OCI-LY7 (cell line): ENCODE measurements around the gene BRK1. TPM values are rescaled to one million over a fixed set of nuclear protein-coding genes. Genes with fewer than 3 reads are reported as not detected.

Experiments used
- BruUV-seq: library from RNA; stranded (reverse); fragments of 400-500 nt; replicated peaks from 2 replicates; lab custom pipeline; 2021; lab: Mats Ljungman, UMichigan
- CTCF ChIA-PET: fragments of 300-600 bp; sonication (Branson Sonifier 250); formaldehyde crosslinking; loops from one replicate; lab custom pipeline; 2022; ENCODE audit warnings: antibody characterized with exemption; ENCODE audit not compliant: unreplicated experiment; lab: Charles Lee
- POLR2A ChIA-PET: fragments of 300-600 bp; sonication (Branson Sonifier 250); formaldehyde crosslinking; loops from one replicate; lab custom pipeline; 2022; ENCODE audit warnings: antibody characterized with exemption; lab: Charles Lee
- DNase-seq: peaks from one replicate; pipeline ENCODE4 v3.0.0-alpha.2; 2015; ENCODE audit warnings: low spot score
- H2AFZ ChIP-seq: fragments of 200-600 bp; sonication (generic), shearing (Covaris generic); 2 replicates; pipeline ENCODE4 v1.6.1; 2014; ENCODE audit warnings: mild to moderate bottlenecking, antibody characterized with exemption, low read length, moderate library complexity
- H3K27ac ChIP-seq: fragments of 200-600 bp; sonication (generic); 2 replicates; pipeline ENCODE4 v1.5.1; 2014; ENCODE audit warnings: mixed run types, low read depth, mild to moderate bottlenecking, moderate library complexity, low read length, inconsistent platforms; ENCODE audit not compliant: poor library complexity, severe bottlenecking
- H3K36me3 ChIP-seq: fragments of 200-600 bp; sonication (generic); 2 replicates; pipeline ENCODE4 v1.6.1; 2014; ENCODE audit warnings: mild to moderate bottlenecking, antibody characterized with exemption, low read length, moderate library complexity, mixed read lengths; ENCODE audit not compliant: insufficient read depth
- H3K4me1 ChIP-seq: fragments of 200-600 bp; sonication (generic); 2 replicates; pipeline ENCODE4 v1.5.1; 2014; ENCODE audit warnings: mild to moderate bottlenecking, low read length; ENCODE audit not compliant: insufficient read depth, poor library complexity, severe bottlenecking
- H3K4me2 ChIP-seq: fragments of 200-600 bp; sonication (generic); 2 replicates; pipeline ENCODE4 v1.6.1; 2014; ENCODE audit warnings: mild to moderate bottlenecking, low read length
- H3K4me3 ChIP-seq: fragments of 200-600 bp; sonication (generic); 2 replicates; pipeline ENCODE4 v1.5.1; 2014; ENCODE audit warnings: mild to moderate bottlenecking, low read depth, low read length; ENCODE audit not compliant: poor library complexity, severe bottlenecking
- H3K79me2 ChIP-seq: fragments of 200-600 bp; sonication (generic); 2 replicates; pipeline ENCODE4 v1.6.1; 2016; ENCODE audit warnings: low read depth, mild to moderate bottlenecking, low read length, moderate library complexity, mixed read lengths; ENCODE audit not compliant: insufficient read depth
- H3K9me2 ChIP-seq: fragments of 200-600 bp; sonication (generic); 2 replicates; pipeline ENCODE4 v1.6.1; 2016; ENCODE audit warnings: mild to moderate bottlenecking, low read length, mixed read lengths; ENCODE audit not compliant: insufficient read depth
- H3K9me3 ChIP-seq: fragments of 200-600 bp; sonication (generic); 2 replicates; pipeline ENCODE4 v1.6.1; 2014; ENCODE audit warnings: mild to moderate bottlenecking, mixed run types, low read length, mixed read lengths
- H4K20me1 ChIP-seq: fragments of 200-600 bp; sonication (generic); 2 replicates; pipeline ENCODE4 v1.6.1; 2014; ENCODE audit warnings: mild to moderate bottlenecking, antibody characterized with exemption, low read length, moderate library complexity, mixed read lengths; ENCODE audit not compliant: insufficient read depth
- EZH2phosphoT487 ChIP-seq: fragments of 200-600 bp; sonication (generic); IDR thresholded peaks from 2 replicates; pipeline ENCODE4 v1.6.1; 2018; ENCODE audit warnings: low read depth, borderline replicate concordance, mild to moderate bottlenecking, mixed run types, antibody characterized with exemption, low read length, moderate library complexity, mixed read lengths
- intact Hi-C: fragments of 100-400 bp; cut with micrococcal nuclease; formaldehyde crosslinking; loops from one replicate; pipeline ENCODE4 v1.10.0; 2022; ENCODE audit not compliant: unreplicated experiment
- total RNA-seq, 2 experiments: library from RNA; depleted of rRNA in 1 of 2; stranded (reverse); fragments of >200 nt in 1 of 2; shearing (Covaris generic) in 1 of 2; gene quantifications; 2 replicates each; pipeline ENCODE4 v1.2.3, GENCODE V29; 2014 to 2022
- TF ChIP-seq, protein P1 (sequence below): fragments of 200-600 bp; sonication (generic); conservative IDR thresholded peaks from 2 replicates; pipeline ENCODE4 v1.5.1; 2014; ENCODE audit warnings: mild to moderate bottlenecking, antibody characterized with exemption, low read length, moderate library complexity, mixed read lengths

The BRK1 gene
- total RNA-seq, 2 experiments from 2014 or later: 80.4 to 102 TPM

DNA sequence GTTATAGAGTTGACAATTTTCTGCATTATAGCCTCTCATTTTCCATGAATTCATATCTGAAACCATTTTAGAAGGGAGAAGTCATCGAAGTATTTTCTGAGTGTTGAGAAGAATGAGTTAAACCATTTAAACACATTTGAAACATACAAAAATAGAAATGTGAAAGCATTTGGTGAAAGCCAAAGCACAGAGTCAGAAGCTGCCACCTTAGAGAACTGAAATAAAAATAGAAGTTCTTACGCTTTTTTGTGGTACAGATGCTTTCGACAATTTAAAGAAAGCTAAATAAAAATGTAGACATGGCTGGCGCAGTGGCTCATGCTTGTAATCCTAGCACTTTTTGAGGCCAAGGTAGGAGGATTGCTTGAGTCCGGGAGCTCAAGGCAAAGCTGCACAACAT is 16.4 kb upstream of the BRK1 start:
- H2AFZ ChIP-seq: no peak overlapping the region
- no peaks in the 10 kb centered on the region for H4K20me1 ChIP-seq
- ChIA-PET CTCF (no interaction called here), POLR2A (interaction anchor here (0.8 to 1.3 kb wide), 2 partner anchors 16 to 205 kb away, joined by 3 read pairs; no protein-coding TSS in a partner anchor)
- H3K4me3 ChIP-seq: no peak overlapping the region
- TF ChIP-seq, protein P1, sequence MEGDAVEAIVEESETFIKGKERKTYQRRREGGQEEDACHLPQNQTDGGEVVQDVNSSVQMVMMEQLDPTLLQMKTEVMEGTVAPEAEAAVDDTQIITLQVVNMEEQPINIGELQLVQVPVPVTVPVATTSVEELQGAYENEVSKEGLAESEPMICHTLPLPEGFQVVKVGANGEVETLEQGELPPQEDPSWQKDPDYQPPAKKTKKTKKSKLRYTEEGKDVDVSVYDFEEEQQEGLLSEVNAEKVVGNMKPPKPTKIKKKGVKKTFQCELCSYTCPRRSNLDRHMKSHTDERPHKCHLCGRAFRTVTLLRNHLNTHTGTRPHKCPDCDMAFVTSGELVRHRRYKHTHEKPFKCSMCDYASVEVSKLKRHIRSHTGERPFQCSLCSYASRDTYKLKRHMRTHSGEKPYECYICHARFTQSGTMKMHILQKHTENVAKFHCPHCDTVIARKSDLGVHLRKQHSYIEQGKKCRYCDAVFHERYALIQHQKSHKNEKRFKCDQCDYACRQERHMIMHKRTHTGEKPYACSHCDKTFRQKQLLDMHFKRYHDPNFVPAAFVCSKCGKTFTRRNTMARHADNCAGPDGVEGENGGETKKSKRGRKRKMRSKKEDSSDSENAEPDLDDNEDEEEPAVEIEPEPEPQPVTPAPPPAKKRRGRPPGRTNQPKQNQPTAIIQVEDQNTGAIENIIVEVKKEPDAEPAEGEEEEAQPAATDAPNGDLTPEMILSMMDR: no peak
- no peak for TF ChIP-seq EZH2phosphoT487
- no peaks in the 10 kb centered on the region for H3K9me3 ChIP-seq
- H3K27ac ChIP-seq: no peak overlapping the region
- H3K4me1 ChIP-seq: no peaks in the 10 kb centered on the region
- DNase-seq: no peak
- intact Hi-C loops: no loop called here
- no peak overlapping the region for H3K4me2 ChIP-seq
- peaks cover 80% of the 10 kb centered on the region for H3K36me3 ChIP-seq
- no peaks in the 10 kb centered on the region for H3K9me2 ChIP-seq
- H3K79me2 ChIP-seq: no peaks in the 10 kb centered on the region
- no TSS peak for BruUV-seq

DNA sequence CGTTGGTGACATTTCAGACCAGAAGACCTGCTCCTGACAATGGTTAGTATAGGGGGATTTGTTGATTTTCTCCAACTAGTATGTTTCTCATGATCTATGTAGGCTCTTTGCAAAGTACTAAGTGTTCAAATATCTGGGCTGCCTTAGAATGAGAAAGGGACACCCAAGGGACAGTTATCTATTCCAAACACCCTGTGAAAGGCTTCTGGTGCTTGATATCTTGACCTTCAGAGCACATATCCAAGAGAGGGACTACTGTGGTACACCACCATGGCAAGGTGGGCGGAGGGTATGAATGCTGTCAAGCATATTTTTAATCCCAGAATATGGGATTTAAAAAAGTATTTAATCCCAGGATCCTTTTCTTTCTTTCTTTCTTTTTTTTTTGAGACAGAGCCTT is 8.6 kb upstream of the BRK1 start:
- ChIA-PET CTCF (no interaction called here), POLR2A (no interaction called here)
- Histone ChIP-seq H3K27ac (no peak overlapping the region), H2AFZ (no peak overlapping the region), H4K20me1 (no peaks in the 10 kb centered on the region), H3K4me1 (no peaks in the 10 kb centered on the region), H3K4me3 (no peak overlapping the region), H3K79me2 (no peaks in the 10 kb centered on the region), H3K4me2 (no peak overlapping the region), H3K9me2 (no peaks in the 10 kb centered on the region), H3K9me3 (no peaks in the 10 kb centered on the region), H3K36me3 (peaks cover 13% of the 10 kb centered on the region)
- intact Hi-C loops: no loop called here
- BruUV-seq: no TSS peak
- TF ChIP-seq, protein P1: no peak
- TF ChIP-seq EZH2phosphoT487: no peak
- no peak for DNase-seq

DNA sequence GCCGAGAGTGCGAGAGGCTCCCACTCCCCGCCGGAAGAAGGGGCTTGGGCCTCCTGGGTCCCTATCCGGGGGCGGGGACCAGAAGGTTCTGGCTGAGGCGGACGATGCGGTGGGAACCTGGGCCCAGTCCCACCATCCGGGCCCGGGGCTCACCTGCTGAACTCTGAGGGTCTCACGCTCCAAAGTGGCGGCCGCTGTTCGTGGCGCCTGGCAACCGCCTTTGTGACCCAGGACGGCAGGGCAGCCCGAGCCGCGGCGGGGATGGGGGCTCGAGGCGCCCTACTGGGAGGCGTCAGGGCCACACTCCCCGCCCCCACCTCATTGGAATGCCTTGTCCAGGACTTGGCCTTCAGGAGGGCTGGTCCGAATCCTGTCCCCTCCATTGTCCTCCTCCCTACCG is 7.4 kb upstream of the BRK1 start, which contains the start of gene FANCD2OS:
Gene FANCD2OS (minus strand): TSS at position 165 of the 400 bp plus-strand sequence. CDS start 3,481 bp downstream, outside the sequence.
- H3K4me2 ChIP-seq: no peak within 1 kb of the TSS
- no peaks in the 10 kb centered on the region for H3K9me2 ChIP-seq
- peaks cover 8% of the 10 kb centered on the region; the same call in 1 of the 2 replicates for H3K36me3 ChIP-seq
- H3K4me3 ChIP-seq: no peak within 1 kb of the TSS
- ChIA-PET CTCF (no interaction called here), POLR2A (no interaction called here)
- H4K20me1 ChIP-seq: no peaks in the 10 kb centered on the region
- no peak within 1 kb of the TSS for H2AFZ ChIP-seq
- TF ChIP-seq, protein P1: no peak
- TF ChIP-seq EZH2phosphoT487: no peak
- no peaks in the 10 kb centered on the region for H3K79me2 ChIP-seq
- DNase-seq: no peak
- intact Hi-C loops: no loop called here
- no peaks in the 10 kb centered on the region for H3K9me3 ChIP-seq
- no TSS peak for BruUV-seq
- H3K4me1 ChIP-seq: no peaks in the 10 kb centered on the region
- no peak within 1 kb of the TSS for H3K27ac ChIP-seq
